Right lobe of liver (tissue), 4 donors: ENCODE results near the gene HSP90AA1.
"Not testable (repeated sequence)": the region's sequence is repeated elsewhere in the genome, so short reads cannot be mapped to it uniquely, and the experiment has no call there.

Experiments used
- CTCF ChIP-seq, 4 donors: fragments of 200-600 bp in 3 of 4; fragments of 450-650 bp in 1 of 4; IDR thresholded peaks; one replicate each; pipeline versions ENCODE4 v1.5.1 to v1.8.0; 2016 to 2022; ENCODE audit warnings: antibody characterized with exemption in 4 of 4, mild to moderate bottlenecking in 2 of 4
- POLR2A ChIP-seq: fragments of 450-650 bp; IDR thresholded peaks from one replicate; pipeline ENCODE4 v1.6.1; 2017; ENCODE audit warnings: antibody characterized with exemption, mild to moderate bottlenecking
- donor health status: DM: no; HTN: no; CAD: no.
- donor health status: DM: no; HTN: no; CAD: no.
- donor health status: DM: no; HTN: yes; CAD: no.

GRCh38 chr14:102134021-102134420 lies 47.2 kb upstream of the HSP90AA1 start:
- not testable (repeated sequence) for TF ChIP-seq POLR2A; CTCF (IDR thresholded peaks at IDR 0.05)
